Astrocyte of the cerebellum (primary cell): ENCODE data around the gene WFDC1.

ENCODE experiments used
- DNase-seq: peaks from one replicate; pipeline ENCODE4 v3.0.0-alpha.2; 2011; ENCODE audit warnings: low read depth
- H3K4me3 ChIP-seq: 2 replicates; pipeline ENCODE4 v1.5.1; 2011; ENCODE audit warnings: mild to moderate bottlenecking, low read depth, low read length, moderate library complexity
- CTCF ChIP-seq: IDR thresholded peaks from 2 replicates; pipeline ENCODE4 v1.5.1; 2012; ENCODE audit warnings: low read length, low read depth, moderate library complexity, mild to moderate bottlenecking; ENCODE audit errors: missing control alignments
- in situ Hi-C: cut with HindIII; loops from 2 replicates; pipeline ENCODE4 v1.10.0; 2017; ENCODE audit warnings: low sequenced_read_pairs

The WFDC1 gene

GRCh38 chr16:84270531-84270930 is 24.1 kb upstream of the WFDC1 start:
- H3K4me3 ChIP-seq = no peak overlapping the region
- no peak for DNase-seq
- TF ChIP-seq CTCF = no peak
- in situ Hi-C loops = no loop called here

- DNase-seq = no peak
- H3K4me3 ChIP-seq = no peak overlapping the region
- in situ Hi-C loops = no loop called here
- no peak for TF ChIP-seq CTCF
Observed at GRCh38 chr16:84271037-84271436, 23.6 kb upstream of the WFDC1 start.

GRCh38 chr16:84271866-84272265 is 22.8 kb upstream of the WFDC1 start:
- in situ Hi-C loops = no loop called here
- no peak for TF ChIP-seq CTCF
- DNase-seq = no peak
- H3K4me3 ChIP-seq = no peak overlapping the region

- DNase-seq = no peak
- H3K4me3 ChIP-seq = no peak overlapping the region
- TF ChIP-seq CTCF = no peak
- in situ Hi-C loops = no loop called here
Observed at GRCh38 chr16:84272740-84273320, 21.8 kb upstream of the WFDC1 start.

- H3K4me3 ChIP-seq = no peak overlapping the region
- DNase-seq = no peak
- TF ChIP-seq CTCF = no peak
- in situ Hi-C loops = no loop called here
Observed at GRCh38 chr16:84274515-84274914, 20.2 kb upstream of the WFDC1 start.

GRCh38 chr16:84275585-84276151 is 19.0 kb upstream of the WFDC1 start:
- in situ Hi-C loops = no loop called here

More at GRCh38 chr16:84275585-84276151, 19.0 kb upstream of the WFDC1 start:
- no peak for TF ChIP-seq CTCF
- DNase-seq = no peak
- no peak overlapping the region for H3K4me3 ChIP-seq
